ENCODE measurements around the gene SCP2. TPM values are rescaled to one million over a fixed set of nuclear protein-coding genes. Genes with fewer than 3 reads are reported as not detected.

The SCP2 gene
- total RNA-seq, 1 donor from 2014 or later: 89.8 TPM

DNA sequence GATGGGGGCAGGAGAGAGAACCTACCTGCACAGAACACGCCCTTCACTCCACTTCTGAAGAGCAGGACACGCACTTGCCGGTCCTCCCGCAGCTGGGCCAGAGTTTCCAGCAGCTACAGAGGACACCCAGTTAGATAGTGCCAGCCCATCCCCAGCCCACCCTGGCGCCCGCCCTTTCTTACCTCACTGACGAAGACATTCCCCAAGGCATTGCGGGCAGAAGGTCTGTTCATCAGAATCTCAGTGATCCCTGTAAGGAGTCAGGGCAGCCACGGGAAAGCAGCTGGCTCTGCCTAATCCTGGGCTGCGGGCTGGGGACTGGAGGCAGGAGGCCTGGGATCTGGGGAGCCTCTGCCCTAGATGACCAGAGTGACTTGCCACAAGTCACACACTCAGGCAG lies 15.5 kb upstream of the SCP2 start:
- no peak overlapping the region for H3K4me3 Mint-ChIP-seq (ENCODE audit: unreplicated experiment)
- H2AFZ ChIP-seq (ENCODE audit: low read depth, low read length): no peak overlapping the region
- no peak overlapping the region for H3K4me3 ChIP-seq (ENCODE audit: insufficient read depth, low read depth, low read length)
- peaks cover 2% of the 10 kb centered on the region for H3K4me1 Mint-ChIP-seq (ENCODE audit: low read depth, unreplicated experiment)
- H3K4me2 ChIP-seq (ENCODE audit: low read length): no peak overlapping the region
- peaks cover 4% of the 10 kb centered on the region for H3K27me3 Mint-ChIP-seq (ENCODE audit: low read depth, unreplicated experiment)
- H3K27ac Mint-ChIP-seq (ENCODE audit: unreplicated experiment): no peak overlapping the region
- H3K9ac ChIP-seq (ENCODE audit: low read length): no peak overlapping the region
- no peak for DNase-seq (ENCODE audit: low read depth)
- no peaks in the 10 kb centered on the region for H3K79me2 ChIP-seq (ENCODE audit: insufficient read depth, low read length)
- no peaks in the 10 kb centered on the region for H3K9me3 ChIP-seq (ENCODE audit: insufficient read depth, low read depth, low read length)
- H3K36me3 ChIP-seq (ENCODE audit: insufficient read depth, low read length): no peaks in the 10 kb centered on the region
- H3K4me1 ChIP-seq (ENCODE audit: insufficient read depth, low read length): no peaks in the 10 kb centered on the region
- H3K27ac ChIP-seq (ENCODE audit: low read depth, low read length): no peak overlapping the region
- peaks cover 2% of the 10 kb centered on the region for H3K36me3 Mint-ChIP-seq (ENCODE audit: low read depth, unreplicated experiment)
- H3K9me3 Mint-ChIP-seq (ENCODE audit: unreplicated experiment): no peaks in the 10 kb centered on the region
- no peak for FAIRE-seq
- H3K27me3 ChIP-seq (ENCODE audit: insufficient read depth, low read length): no peaks in the 10 kb centered on the region
- TF ChIP-seq EZH2 (IDR thresholded peaks at IDR 0.05; ENCODE audit: insufficient read depth, low read length) (no peak), CTCF (IDR thresholded peaks at IDR 0.05; ENCODE audit: insufficient read depth, low read depth, low read length) (no peak)
- H4K20me1 ChIP-seq (ENCODE audit: insufficient read depth, low read length): no peaks in the 10 kb centered on the region

- no peak overlapping the region for H3K4me3 ChIP-seq (ENCODE audit: insufficient read depth, low read depth, low read length)
- Mint-ChIP-seq H3K4me1 (ENCODE audit: low read depth, unreplicated experiment) (no peaks in the 10 kb centered on the region), H3K27ac (ENCODE audit: unreplicated experiment) (no peak overlapping the region), H3K36me3 (ENCODE audit: low read depth, unreplicated experiment) (peaks cover 2% of the 10 kb centered on the region), H3K9me3 (ENCODE audit: unreplicated experiment) (no peaks in the 10 kb centered on the region), H3K4me3 (ENCODE audit: unreplicated experiment) (no peak overlapping the region), H3K27me3 (ENCODE audit: low read depth, unreplicated experiment) (peaks cover 9% of the 10 kb centered on the region)
- no peaks in the 10 kb centered on the region for H3K27me3 ChIP-seq (ENCODE audit: insufficient read depth, low read length)
- H4K20me1 ChIP-seq (ENCODE audit: insufficient read depth, low read length): no peaks in the 10 kb centered on the region
- no peaks in the 10 kb centered on the region for H3K9me3 ChIP-seq (ENCODE audit: insufficient read depth, low read depth, low read length)
- H3K36me3 ChIP-seq (ENCODE audit: insufficient read depth, low read length): no peaks in the 10 kb centered on the region
- no peak for FAIRE-seq
- H3K9ac ChIP-seq (ENCODE audit: low read length): no peak overlapping the region
- H3K79me2 ChIP-seq (ENCODE audit: insufficient read depth, low read length): no peaks in the 10 kb centered on the region
- no peak for DNase-seq (ENCODE audit: low read depth)
- TF ChIP-seq CTCF (IDR thresholded peaks at IDR 0.05; ENCODE audit: insufficient read depth, low read depth, low read length): no peak
- TF ChIP-seq EZH2 (IDR thresholded peaks at IDR 0.05; ENCODE audit: insufficient read depth, low read length): no peak
- H3K4me1 ChIP-seq (ENCODE audit: insufficient read depth, low read length): no peaks in the 10 kb centered on the region
- no peak overlapping the region for H2AFZ ChIP-seq (ENCODE audit: low read depth, low read length)
- no peak overlapping the region for H3K4me2 ChIP-seq (ENCODE audit: low read length)
- H3K27ac ChIP-seq (ENCODE audit: low read depth, low read length): no peak overlapping the region
These were observed 14.1 kb upstream of the SCP2 start for GRCh38 chr1:52913014-52913413.

GRCh38 chr1:52913537-52913936 lies 13.5 kb upstream of the SCP2 start:
- Histone ChIP-seq H3K4me1 (ENCODE audit: insufficient read depth, low read length) (no peaks in the 10 kb centered on the region), H3K36me3 (ENCODE audit: insufficient read depth, low read length) (no peaks in the 10 kb centered on the region), H3K4me3 (ENCODE audit: insufficient read depth, low read depth, low read length) (no peak overlapping the region), H4K20me1 (ENCODE audit: insufficient read depth, low read length) (no peaks in the 10 kb centered on the region), H3K9ac (ENCODE audit: low read length) (no peak overlapping the region), H3K27ac (ENCODE audit: low read depth, low read length) (no peak overlapping the region), H3K9me3 (ENCODE audit: insufficient read depth, low read depth, low read length) (no peaks in the 10 kb centered on the region), H3K4me2 (ENCODE audit: low read length) (no peak overlapping the region), H3K27me3 (ENCODE audit: insufficient read depth, low read length) (no peaks in the 10 kb centered on the region), H3K79me2 (ENCODE audit: insufficient read depth, low read length) (no peaks in the 10 kb centered on the region), H2AFZ (ENCODE audit: low read depth, low read length) (no peak overlapping the region)
- TF ChIP-seq CTCF (IDR thresholded peaks at IDR 0.05; ENCODE audit: insufficient read depth, low read depth, low read length) (no peak), EZH2 (IDR thresholded peaks at IDR 0.05; ENCODE audit: insufficient read depth, low read length) (no peak)
- no peak overlapping the region for H3K4me3 Mint-ChIP-seq (ENCODE audit: unreplicated experiment)
- H3K27ac Mint-ChIP-seq (ENCODE audit: unreplicated experiment): no peak overlapping the region
- no peak for FAIRE-seq
- H3K4me1 Mint-ChIP-seq (ENCODE audit: low read depth, unreplicated experiment): no peaks in the 10 kb centered on the region
- peaks cover 2% of the 10 kb centered on the region for H3K36me3 Mint-ChIP-seq (ENCODE audit: low read depth, unreplicated experiment)
- no peak for DNase-seq (ENCODE audit: low read depth)
- H3K9me3 Mint-ChIP-seq (ENCODE audit: unreplicated experiment): no peaks in the 10 kb centered on the region
- peaks cover 9% of the 10 kb centered on the region for H3K27me3 Mint-ChIP-seq (ENCODE audit: low read depth, unreplicated experiment)

Measured in astrocyte (in vitro differentiated cells and primary cell).